Small intestine (tissue), 7 donors: ENCODE data around the gene MAPT. TPM values are rescaled to one million over a fixed set of nuclear protein-coding genes. Genes with fewer than 3 reads are reported as not detected.
"Not testable (repeated sequence)": the region's sequence is repeated elsewhere in the genome, so short reads cannot be mapped to it uniquely, and the experiment has no call there.

Experiments
- DNase-seq, 2 donors: peaks; one replicate each; pipeline versions ENCODE4 v3.0.0 to v3.0.0-alpha.2; 2013
- FAIRE-seq: peaks from 2 replicates; lab custom pipeline; 2012; peaks lifted over from hg19 to GRCh38; lab: Jason Lieb, UNC
- H3K27ac ChIP-seq, 3 donors: one replicate each; pipeline ENCODE4 v1.5.1; 2013; ENCODE audit warnings: low read length in 2 of 3, mild to moderate bottlenecking in 2 of 3, control low read depth in 1 of 3, inconsistent platforms in 1 of 3, low read depth in 1 of 3, moderate library complexity in 1 of 3
- H3K27me3 ChIP-seq, 3 donors: one replicate each; pipeline ENCODE4 v1.6.1; 2013; ENCODE audit warnings: low read length in 3 of 3, inconsistent platforms in 1 of 3; ENCODE audit not compliant: control insufficient read depth in 3 of 3, insufficient read depth in 3 of 3
- H3K36me3 ChIP-seq, 3 donors: one replicate each; pipeline ENCODE4 v1.6.1; 2013; ENCODE audit warnings: low read length in 3 of 3, inconsistent platforms in 1 of 3, low read depth in 1 of 3, mild to moderate bottlenecking in 1 of 3, moderate library complexity in 1 of 3; ENCODE audit not compliant: control insufficient read depth in 3 of 3, insufficient read depth in 2 of 3
- H3K4me1 ChIP-seq, 3 donors: one replicate each; pipeline ENCODE4 v1.6.1; 2013; ENCODE audit warnings: low read length in 2 of 3, inconsistent platforms in 1 of 3, low read depth in 1 of 3, mild to moderate bottlenecking in 1 of 3, moderate library complexity in 1 of 3; ENCODE audit not compliant: control insufficient read depth in 3 of 3, insufficient read depth in 2 of 3
- H3K4me3 ChIP-seq, 3 donors: one replicate each; pipeline ENCODE4 v1.5.1; 2013; ENCODE audit warnings: low read length in 3 of 3, control low read depth in 1 of 3, inconsistent platforms in 1 of 3, low read depth in 1 of 3, mild to moderate bottlenecking in 1 of 3, moderate library complexity in 1 of 3
- H3K9me3 ChIP-seq, 2 donors: one replicate each; pipeline ENCODE4 v1.6.1; 2013; ENCODE audit warnings: low read depth in 1 of 2, low read length in 1 of 2; ENCODE audit not compliant: control insufficient read depth in 2 of 2, insufficient read depth in 1 of 2
- WGBS, 3 donors: extraction: QIAGEN DNeasy Blood & Tissue Kit; methylation state at CpG; one replicate each; pipeline ENCODE4 v1.1.7; 2013; 5-methylcytosine and 5-hydroxymethylcytosine counted together
- polyA plus RNA-seq, 4 donors: library from polyadenylated mRNA; stranded (reverse) in 3 of 4; unstranded in 1 of 4; fragments of 200-250 nt in 3 of 4; fragments of 120-200 nt in 1 of 4; gene quantifications; one replicate each; pipeline versions ENCODE4 v1.2.1 to v1.2.3, GENCODE V29; 2013
- donor health status: healthy with polysubstance abuse.
- donor health status: control.
- donor health status: control.
- donor health status: Bipolar disorder and iron deficiency.
- donor health status: healthy.

MAPT gene
- polyA plus RNA-seq, 4 donors: 0.54 to 6.0 (median 0.87) TPM; not detected in 1

DNA sequence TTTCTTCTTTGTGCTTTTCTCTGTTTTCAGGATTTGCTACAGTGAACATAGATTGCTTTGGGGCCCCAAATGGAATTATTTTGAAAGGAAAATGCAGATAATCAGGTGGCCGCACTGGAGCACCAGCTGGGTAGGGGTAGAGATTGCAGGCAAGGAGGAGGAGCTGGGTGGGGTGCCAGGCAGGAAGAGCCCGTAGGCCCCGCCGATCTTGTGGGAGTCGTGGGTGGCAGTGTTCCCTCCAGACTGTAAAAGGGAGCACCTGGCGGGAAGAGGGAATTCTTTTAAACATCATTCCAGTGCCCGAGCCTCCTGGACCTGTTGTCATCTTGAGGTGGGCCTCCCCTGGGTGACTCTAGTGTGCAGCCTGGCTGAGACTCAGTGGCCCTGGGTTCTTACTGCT is 105.9 kb downstream of the MAPT start:
- FAIRE-seq (no peak), DNase-seq (no peak)
- no peak overlapping the region for H3K27ac ChIP-seq
- no peaks in the 10 kb centered on the region for H3K9me3 ChIP-seq
- no peaks in the 10 kb centered on the region for H3K27me3 ChIP-seq
- H3K4me1 ChIP-seq: peaks cover 0 to 8% (median 0%) of the 10 kb centered on the region in 3 donors
- WGBS, 3 donors: 66 to 76% (median 68%) methylated on average over 7 of the region's 7 CpGs
- H3K4me3 ChIP-seq: no peak overlapping the region
- no peaks in the 10 kb centered on the region for H3K36me3 ChIP-seq

DNA sequence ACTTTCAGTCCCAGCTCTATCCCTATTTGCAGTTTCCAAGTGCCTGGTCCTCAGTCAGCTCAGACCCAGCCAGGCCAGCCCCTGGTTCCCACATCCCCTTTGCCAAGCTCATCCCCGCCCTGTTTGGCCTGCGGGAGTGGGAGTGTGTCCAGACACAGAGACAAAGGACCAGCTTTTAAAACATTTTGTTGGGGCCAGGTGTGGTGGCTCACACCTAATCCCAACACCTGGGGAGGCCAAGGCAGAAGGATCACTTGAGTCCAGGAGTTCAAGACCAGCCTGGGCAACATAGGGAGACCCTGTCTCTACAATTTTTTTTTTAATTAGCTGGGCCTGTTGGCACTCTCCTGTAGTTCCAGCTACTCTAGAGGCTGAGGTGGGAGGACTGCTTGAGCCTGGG is 106.4 kb downstream of the MAPT start:
- H3K36me3 ChIP-seq: no peaks in the 10 kb centered on the region
- DNase-seq (no peak), FAIRE-seq (no peak)
- no peaks in the 10 kb centered on the region for H3K27me3 ChIP-seq
- WGBS, 3 donors: 76 to 90% (median 80%) methylated on average over 2 of the region's 2 CpGs
- no peak overlapping the region for H3K27ac ChIP-seq
- peaks cover 0 to 8% (median 0%) of the 10 kb centered on the region in 3 donors for H3K4me1 ChIP-seq
- H3K9me3 ChIP-seq: no peaks in the 10 kb centered on the region
- H3K4me3 ChIP-seq: no peak overlapping the region

DNA sequence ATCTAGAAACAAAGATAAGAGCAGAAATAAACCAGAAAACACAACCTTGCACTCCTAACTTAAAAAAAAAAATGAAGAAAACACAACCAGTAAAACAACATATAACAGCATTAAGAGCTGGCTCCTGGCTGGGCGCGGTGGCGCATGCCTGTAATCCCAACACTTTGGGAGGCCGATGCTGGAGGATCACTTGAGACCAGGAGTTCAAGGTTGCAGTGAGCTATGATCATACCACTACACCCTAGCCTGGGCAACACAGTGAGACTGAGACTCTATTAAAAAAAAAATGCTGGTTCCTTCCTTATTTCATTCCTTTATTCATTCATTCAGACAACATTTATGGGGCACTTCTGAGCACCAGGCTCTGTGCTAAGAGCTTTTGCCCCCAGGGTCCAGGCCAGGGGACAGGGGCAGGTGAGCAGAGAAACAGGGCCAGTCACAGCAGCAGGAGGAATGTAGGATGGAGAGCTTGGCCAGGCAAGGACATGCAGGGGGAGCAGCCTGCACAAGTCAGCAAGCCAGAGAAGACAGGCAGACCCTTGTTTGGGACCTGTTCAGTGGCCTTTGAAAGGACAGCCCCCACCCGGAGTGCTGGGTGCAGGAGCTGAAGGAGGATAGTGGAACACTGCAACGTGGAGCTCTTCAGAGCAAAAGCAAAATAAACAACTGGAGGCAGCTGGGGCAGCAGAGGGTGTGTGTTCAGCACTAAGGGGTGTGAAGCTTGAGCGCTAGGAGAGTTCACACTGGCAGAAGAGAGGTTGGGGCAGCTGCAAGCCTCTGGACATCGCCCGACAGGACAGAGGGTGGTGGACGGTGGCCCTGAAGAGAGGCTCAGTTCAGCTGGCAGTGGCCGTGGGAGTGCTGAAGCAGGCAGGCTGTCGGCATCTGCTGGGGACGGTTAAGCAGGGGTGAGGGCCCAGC is 107.3 kb downstream of the MAPT start:
- Histone ChIP-seq H3K9me3 (no peaks in the 10 kb centered on the region), H3K4me1 (peaks cover 0 to 8% (median 0%) of the 10 kb centered on the region in 3 donors), H3K4me3 (no peak overlapping the region), H3K36me3 (no peaks in the 10 kb centered on the region), H3K27ac (no peak overlapping the region), H3K27me3 (no peaks in the 10 kb centered on the region)
- FAIRE-seq: no peak
- 74 to 77% (median 76%) methylated on average over 13 of the region's 13 CpGs for WGBS, 3 donors
- DNase-seq: no peak

DNA sequence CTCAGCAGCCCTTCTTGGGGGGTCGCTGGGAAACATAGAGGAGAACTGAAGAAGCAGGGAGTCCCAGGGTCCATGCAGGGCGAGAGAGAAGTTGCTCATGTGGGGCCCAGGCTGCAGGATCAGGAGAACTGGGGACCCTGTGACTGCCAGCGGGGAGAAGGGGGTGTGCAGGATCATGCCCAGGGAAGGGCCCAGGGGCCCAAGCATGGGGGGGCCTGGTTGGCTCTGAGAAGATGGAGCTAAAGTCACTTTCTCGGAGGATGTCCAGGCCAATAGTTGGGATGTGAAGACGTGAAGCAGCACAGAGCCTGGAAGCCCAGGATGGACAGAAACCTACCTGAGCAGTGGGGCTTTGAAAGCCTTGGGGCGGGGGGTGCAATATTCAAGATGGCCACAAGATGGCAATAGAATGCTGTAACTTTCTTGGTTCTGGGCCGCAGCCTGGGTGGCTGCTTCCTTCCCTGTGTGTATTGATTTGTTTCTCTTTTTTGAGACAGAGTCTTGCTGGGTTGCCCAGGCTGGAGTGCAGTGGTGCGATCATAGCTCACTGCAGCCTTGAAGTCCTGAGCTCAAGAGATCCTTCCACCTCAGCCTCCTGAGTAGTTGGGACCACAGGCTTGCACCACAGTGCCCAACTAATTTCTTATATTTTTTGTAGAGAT is 108.1 kb downstream of the MAPT start:
- H3K4me1 ChIP-seq: peaks cover 0 to 8% (median 0%) of the 10 kb centered on the region in 3 donors
- WGBS, 3 donors: 17 to 27% (median 24%) methylated on average over 8 of the region's 8 CpGs
- H3K27me3 ChIP-seq: no peaks in the 10 kb centered on the region
- no peak overlapping the region for H3K27ac ChIP-seq
- FAIRE-seq (no peak), DNase-seq (peak; percentile 78 to 81)
- no peak overlapping the region for H3K4me3 ChIP-seq
- no peaks in the 10 kb centered on the region for H3K9me3 ChIP-seq
- no peaks in the 10 kb centered on the region for H3K36me3 ChIP-seq

DNA sequence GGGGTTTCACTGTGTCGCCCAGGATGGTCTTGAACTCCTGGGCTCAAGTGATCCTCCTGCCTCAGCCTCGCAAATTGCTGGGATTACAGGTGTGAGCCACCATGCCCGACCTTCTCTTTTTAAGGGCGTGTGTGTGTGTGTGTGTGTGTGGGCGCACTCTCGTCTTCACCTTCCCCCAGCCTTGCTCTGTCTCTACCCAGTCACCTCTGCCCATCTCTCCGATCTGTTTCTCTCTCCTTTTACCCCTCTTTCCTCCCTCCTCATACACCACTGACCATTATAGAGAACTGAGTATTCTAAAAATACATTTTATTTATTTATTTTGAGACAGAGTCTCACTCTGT is 108.6 kb downstream of the MAPT start:
- no peaks in the 10 kb centered on the region for H3K9me3 ChIP-seq
- H3K4me1 ChIP-seq: peaks cover 0 to 8% (median 0%) of the 10 kb centered on the region in 3 donors
- FAIRE-seq (no peak), DNase-seq (no peak)
- no peaks in the 10 kb centered on the region for H3K36me3 ChIP-seq
- no peak overlapping the region for H3K4me3 ChIP-seq
- no peaks in the 10 kb centered on the region for H3K27me3 ChIP-seq
- 51 to 59% (median 53%) methylated on average over 7 of the region's 7 CpGs for WGBS, 3 donors
- no peak overlapping the region for H3K27ac ChIP-seq

DNA sequence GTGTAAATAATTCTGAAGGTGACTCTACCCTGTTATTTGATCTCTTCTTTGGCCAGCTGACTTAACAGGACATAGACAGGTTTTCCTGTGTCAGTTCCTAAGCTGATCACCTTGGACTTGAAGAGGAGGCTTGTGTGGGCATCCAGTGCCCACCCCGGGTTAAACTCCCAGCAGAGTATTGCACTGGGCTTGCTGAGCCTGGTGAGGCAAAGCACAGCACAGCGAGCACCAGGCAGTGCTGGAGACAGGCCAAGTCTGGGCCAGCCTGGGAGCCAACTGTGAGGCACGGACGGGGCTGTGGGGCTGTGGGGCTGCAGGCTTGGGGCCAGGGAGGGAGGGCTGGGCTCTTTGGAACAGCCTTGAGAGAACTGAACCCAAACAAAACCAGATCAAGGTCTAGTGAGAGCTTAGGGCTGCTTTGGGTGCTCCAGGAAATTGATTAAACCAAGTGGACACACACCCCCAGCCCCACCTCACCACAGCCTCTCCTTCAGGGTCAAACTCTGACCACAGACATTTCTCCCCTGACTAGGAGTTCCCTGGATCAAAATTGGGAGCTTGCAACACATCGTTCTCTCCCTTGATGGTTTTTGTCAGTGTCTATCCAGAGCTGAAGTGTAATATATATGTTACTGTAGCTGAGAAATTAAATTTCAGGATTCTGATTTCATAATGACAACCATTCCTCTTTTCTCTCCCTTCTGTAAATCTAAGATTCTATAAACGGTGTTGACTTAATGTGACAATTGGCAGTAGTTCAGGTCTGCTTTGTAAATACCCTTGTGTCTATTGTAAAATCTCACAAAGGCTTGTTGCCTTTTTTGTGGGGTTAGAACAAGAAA is 109.8 kb downstream of the MAPT start:
- WGBS, 3 donors: 5 to 40% (median 28%) methylated on average over 6 of the region's 6 CpGs
- no peak for FAIRE-seq

DNA sequence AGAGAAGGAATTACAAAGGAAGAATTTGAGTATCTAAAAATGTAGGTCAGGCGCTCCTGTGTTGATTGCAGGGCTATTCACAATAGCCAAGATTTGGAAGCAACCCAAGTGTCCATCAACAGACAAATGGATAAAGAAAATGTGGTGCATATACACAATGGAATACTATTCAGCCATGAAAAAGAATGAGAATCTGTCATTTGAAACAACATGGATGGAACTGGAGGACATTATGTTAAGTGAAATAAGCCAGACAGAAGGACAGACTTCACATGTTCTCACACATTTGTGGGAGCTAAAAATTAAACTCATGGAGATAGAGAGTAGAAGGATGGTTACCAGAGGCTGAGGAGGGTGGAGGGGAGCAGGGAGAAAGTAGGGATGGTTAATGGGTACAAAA is 111.7 kb downstream of the MAPT start:
- H3K27me3 ChIP-seq, FAIRE-seq, H3K9me3 ChIP-seq, H3K4me1 ChIP-seq, DNase-seq, H3K36me3 ChIP-seq, H3K27ac ChIP-seq, H3K4me3 ChIP-seq: not testable (repeated sequence)
- WGBS, 3 donors: 94 to 97% (median 94%) methylated on average over 1 of the region's 1 CpG

More for the DNA sequence above, 109.8 kb downstream of the MAPT start:
- H3K4me3 ChIP-seq: no peak overlapping the region
- H3K27ac ChIP-seq: peak overlapping the region in 1 of 3 donors; percentile 14
- H3K4me1 ChIP-seq: peaks cover 0 to 8% (median 0%) of the 10 kb centered on the region in 3 donors
- H3K27me3 ChIP-seq: no peaks in the 10 kb centered on the region
- DNase-seq: peak; percentile 55 to 81
- H3K9me3 ChIP-seq: no peaks in the 10 kb centered on the region
- no peaks in the 10 kb centered on the region for H3K36me3 ChIP-seq

DNA sequence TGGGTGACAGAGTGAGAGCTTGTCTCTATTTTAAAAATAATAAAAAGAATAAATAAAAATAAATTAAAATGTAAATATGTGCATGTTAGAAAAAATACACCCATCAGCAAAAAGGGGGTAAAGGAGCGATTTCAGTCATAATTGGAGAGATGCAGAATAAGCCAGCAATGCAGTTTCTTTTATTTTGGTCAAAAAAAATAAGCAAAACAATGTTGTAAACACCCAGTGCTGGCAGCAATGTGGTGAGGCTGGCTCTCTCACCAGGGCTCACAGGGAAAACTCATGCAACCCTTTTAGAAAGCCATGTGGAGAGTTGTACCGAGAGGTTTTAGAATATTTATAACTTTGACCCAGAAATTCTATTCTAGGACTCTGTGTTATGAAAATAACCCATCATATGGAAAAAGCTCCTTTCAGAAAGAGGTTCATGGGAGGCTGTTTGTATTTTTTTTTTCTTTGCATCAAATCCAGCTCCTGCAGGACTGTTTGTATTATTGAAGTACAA is 113.2 kb downstream of the MAPT start:
- Histone ChIP-seq H3K9me3 (no peaks in the 10 kb centered on the region), H3K4me3 (no peak overlapping the region), H3K27ac (no peak overlapping the region), H3K36me3 (no peaks in the 10 kb centered on the region), H3K4me1 (peaks cover 0 to 8% (median 0%) of the 10 kb centered on the region in 3 donors), H3K27me3 (no peaks in the 10 kb centered on the region)
- WGBS, 3 donors: 78 to 91% (median 83%) methylated on average over 2 of the region's 2 CpGs
- FAIRE-seq: no peak
- DNase-seq: no peak
